Stimulated activated CD4-positive, alpha-beta T cell treated with anti-CD3 and anti-CD28 coated beads, Interleukin-4, amount 100 ng/mL, for 48 hours (primary cell): ENCODE data around the gene PRKCH.
A peak's percentile ranks its signal among the peaks of the same experiment; 100 is the strongest.

Experiments
- DNase-seq, 2 donors: peaks; one replicate each; pipeline ENCODE4 v3.0.0-alpha.2; 2020; ENCODE audit warnings: low read depth in 2 of 2

The PRKCH gene

GRCh38 chr14:61491224-61491623, 169.8 kb downstream of the PRKCH start:
- no peak for DNase-seq

GRCh38 chr14:61491876-61492434, 170.6 kb downstream of the PRKCH start:
- no peak for DNase-seq

GRCh38 chr14:61492474-61492873, 171.1 kb downstream of the PRKCH start:
- DNase-seq, result no peak

GRCh38 chr14:61493239-61493638, 171.9 kb downstream of the PRKCH start:
- DNase-seq, result no peak

- DNase-seq, result no peak
Observed at GRCh38 chr14:61494018-61494417, 172.6 kb downstream of the PRKCH start.

- DNase-seq, result no peak
Observed at GRCh38 chr14:61495809-61496208, 174.4 kb downstream of the PRKCH start.

GRCh38 chr14:61498303-61498702, 176.9 kb downstream of the PRKCH start:
- no peak for DNase-seq

- no peak for DNase-seq
Observed at GRCh38 chr14:61498811-61499210, 177.4 kb downstream of the PRKCH start.

GRCh38 chr14:61499991-61500390, 178.6 kb downstream of the PRKCH start:
- no peak for DNase-seq

- DNase-seq, result no peak
Observed at GRCh38 chr14:61501714-61502458, 180.5 kb downstream of the PRKCH start.

- DNase-seq, result no peak
Observed at GRCh38 chr14:61502459-61503093, 181.2 kb downstream of the PRKCH start.

- peak in 1 of 2 donors; percentile 51 for DNase-seq
Observed at GRCh38 chr14:61503167-61503801, 181.9 kb downstream of the PRKCH start.

GRCh38 chr14:61504901-61505300, 183.5 kb downstream of the PRKCH start:
- no peak for DNase-seq

- DNase-seq, result no peak
Observed at GRCh38 chr14:61505815-61506809, 184.7 kb downstream of the PRKCH start.

GRCh38 chr14:61508526-61508925, 187.1 kb downstream of the PRKCH start:
- no peak for DNase-seq

- DNase-seq, result no peak
Observed at GRCh38 chr14:61510736-61511557, 189.6 kb downstream of the PRKCH start.

- DNase-seq, result peak in 1 of 2 donors; percentile 58
Observed at GRCh38 chr14:61511558-61511948, 190.2 kb downstream of the PRKCH start.

- no peak for DNase-seq
Observed at GRCh38 chr14:61512026-61512834, 190.9 kb downstream of the PRKCH start.

GRCh38 chr14:61513986-61514830, 192.8 kb downstream of the PRKCH start:
- DNase-seq, result no peak
